HG02642 (cell line): Measurements from ENCODE around the gene PDILT.

ENCODE experiments used
- ATAC-seq: cut with Tn5 transposase; IDR thresholded peaks from one replicate; pipeline ENCODE4 v1.9.1; 2021; ENCODE audit warnings: mild to moderate bottlenecking; ENCODE audit not compliant: unreplicated experiment, poor library complexity

PDILT gene

DNA sequence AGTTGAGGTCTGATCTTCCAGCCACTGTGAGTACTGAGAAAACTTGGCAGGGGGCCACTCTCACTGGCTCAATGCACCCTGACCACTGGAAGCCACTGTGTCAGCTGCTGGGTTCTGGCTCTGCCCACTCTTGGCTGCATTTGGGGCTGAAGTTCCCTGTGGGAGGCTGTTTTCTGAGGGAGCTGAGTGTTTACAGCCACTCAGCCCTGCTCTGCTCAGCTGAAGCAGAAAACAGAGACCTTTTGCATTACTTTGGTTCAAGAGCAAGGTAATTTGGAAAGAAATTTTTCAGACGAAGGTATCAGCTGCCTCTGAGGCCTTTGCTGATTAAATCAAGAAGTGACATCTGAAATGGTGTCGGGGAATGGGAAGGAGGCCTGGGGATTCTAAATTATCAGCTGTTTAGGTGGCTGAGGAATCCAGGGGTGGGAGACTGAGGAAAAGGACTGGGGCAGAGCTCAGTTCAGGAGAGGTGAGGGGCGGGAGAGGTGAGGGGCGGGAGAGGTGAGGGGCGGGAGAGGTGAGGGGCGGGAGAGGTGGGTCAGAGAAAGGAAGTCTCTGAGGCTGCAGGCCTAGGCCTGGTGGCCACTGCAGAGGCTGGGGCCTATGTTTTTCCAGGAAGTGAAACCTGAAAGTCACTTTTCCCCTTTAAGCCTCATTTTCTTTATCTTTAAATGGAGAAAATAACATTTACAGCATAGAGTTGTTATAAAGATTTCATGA lies 5.0 kb upstream of the PDILT start, which contains the start of gene ACSM5:
Gene ACSM5, plus strand, starts transcription at position 137 of the 723 bp plus-strand sequence. CDS start 1,951 bp downstream, outside the sequence.
- peak; percentile 35 for ATAC-seq

DNA sequence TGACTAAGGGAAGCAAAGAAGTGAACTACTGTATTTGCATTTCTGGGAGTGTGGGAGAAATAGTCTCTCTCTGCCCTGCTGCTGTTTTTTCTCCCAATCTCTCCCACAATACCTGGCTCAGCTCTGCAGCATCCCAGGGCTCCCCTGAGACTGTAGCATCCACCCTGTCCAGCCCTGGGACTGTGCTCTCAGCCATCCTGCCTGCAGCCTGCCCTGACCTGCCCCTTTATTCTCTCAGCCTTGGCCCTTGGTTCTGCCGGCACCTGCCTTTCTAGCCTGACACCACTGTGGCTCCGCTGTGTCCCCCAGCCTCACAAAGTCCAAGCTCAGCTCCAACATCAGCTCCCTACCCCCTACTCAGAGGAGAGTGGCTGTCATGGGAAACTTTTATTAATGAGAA lies 1.9 kb downstream of the PDILT start:
- ATAC-seq = no peak

DNA sequence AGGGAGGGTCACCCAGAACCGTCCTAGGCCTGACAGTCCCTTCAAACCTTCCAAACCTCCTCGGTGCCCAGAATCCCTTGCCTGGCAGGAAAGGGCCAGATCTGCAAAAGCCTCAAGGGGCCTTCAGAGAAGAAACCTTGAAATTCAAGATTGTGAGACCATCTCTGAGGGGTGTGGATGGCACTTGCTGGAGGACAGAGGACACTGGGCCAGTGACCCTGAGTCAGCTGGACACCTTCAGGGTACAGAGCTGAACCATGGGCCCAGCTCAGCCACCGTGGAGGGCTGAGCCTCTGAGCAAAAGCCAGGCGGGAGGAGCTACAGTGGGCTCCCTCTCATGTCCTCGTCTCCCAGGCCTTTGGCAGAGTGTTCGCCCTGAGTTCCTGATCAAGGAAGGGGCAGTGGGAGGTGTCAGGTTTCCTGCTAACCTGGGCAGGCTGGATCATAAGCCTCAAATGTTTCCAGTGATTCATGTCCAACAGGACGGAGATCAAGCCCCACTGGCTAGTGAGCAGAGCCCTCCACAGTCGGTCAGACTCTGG lies 3.0 kb downstream of the PDILT start:
- no peak for ATAC-seq

DNA sequence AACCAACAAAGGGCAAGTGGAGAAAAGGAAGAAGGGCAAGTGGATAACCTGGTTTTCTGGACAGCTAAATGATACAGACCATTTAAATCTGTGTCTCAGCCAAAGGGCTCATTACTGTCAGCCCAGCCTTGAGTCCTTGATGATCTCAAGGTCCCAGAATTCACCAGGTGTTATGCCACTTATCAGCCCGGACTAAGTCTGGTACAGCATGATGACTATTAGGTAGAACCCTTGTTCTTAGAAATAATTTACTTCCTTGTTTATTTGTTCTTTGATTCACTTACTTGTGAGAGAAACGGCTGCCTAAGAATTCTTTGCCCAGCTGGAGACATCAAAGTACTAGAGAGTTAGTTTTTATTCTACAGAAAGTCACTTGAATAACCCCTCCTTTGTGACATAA lies 3.5 kb downstream of the PDILT start:
- no peak for ATAC-seq

DNA sequence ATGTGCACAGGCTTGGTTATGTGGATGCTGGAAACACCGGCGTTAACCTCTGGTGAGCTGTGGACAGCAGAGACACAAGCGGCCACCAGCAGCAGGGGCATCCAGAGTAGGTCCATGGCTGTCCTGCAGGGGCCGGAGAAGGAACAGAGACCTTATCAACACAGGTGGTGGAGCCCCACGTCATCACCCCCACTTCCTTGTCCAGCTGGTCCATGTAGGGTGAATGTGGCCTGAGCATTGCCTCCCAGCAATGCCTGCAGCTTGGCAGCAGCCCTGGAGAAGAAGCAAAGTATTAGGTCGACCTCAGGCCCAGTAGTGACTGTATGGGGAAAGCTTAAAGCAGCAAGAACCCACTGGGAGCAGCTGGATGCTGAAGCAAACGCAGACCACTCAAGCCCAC lies 5.4 kb downstream of the PDILT start:
- ATAC-seq = no peak

DNA sequence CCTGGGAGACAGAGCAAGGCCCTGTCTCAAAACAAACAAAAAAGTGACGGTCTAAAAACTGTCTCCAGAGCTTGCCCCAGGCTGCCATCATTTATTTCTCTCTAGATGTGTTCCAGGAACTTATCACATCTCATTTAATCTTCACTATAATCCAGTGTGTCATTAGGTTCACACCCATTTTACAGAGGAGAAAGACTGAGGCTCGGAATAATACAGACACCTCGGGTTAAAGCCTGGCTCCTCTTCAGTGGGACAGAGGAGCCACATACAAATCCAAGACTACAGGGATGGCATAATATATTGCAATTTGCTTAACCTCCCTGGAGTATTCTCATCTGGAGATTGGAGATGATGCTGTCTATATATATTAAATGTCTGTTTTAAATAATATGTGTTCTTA lies 5.9 kb downstream of the PDILT start:
- ATAC-seq = no peak

DNA sequence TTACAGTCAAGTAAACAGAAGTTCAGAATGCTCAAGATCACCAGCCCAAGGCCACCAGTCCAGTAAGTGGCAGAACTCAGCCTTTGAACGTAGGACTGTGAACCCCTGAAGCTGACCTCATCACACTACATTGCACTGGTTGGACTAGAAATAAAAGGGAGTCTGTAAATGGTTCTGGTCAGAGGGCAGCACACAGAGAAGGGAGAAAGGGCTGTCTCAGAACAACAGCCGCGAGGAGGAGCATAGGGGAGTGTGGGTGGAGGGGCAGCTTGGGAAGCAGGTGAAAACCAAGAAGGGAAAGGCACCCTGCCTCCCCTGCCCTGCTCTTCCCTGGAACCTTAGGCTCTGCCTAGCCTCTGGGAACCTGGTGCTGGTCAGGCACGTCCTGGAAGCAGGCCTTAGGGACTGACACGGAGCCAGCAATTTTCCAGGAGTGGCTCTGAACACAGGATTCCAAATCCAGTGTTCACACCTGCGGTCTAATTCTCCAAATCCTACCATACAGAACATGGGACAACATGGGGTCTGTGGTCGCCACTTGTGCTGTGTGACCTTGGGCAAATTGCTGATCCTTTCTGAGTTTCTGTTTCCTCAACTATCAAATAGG lies 7.0 kb downstream of the PDILT start:
- no peak for ATAC-seq

DNA sequence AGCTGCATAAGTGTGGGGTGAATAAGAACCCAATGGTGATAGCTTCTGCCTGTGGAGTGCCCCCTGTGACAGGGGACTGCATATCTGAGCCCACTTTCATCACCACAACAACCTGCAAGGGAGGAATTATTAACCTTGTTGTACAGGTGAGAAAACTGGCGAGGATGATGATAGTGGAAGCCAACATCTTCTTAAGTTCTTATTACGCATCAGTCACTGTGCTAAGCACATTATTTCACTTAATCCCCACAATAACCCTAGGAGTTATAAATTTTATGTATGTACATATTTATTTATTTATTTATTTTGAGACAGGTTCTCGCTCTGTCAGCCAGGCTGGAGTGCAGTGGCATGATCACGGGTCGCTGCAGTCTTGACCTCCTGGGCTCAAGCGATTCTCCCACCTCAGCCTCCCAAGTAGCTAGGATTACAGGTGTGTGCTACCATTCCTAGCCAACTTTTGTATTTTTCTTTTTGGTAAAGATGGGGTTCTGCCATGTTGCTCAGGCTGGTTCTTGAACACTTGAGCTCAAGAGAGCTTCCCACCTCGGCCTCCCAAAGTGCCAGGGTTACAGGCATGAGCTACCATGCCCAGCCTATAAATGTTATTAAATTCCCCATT lies 7.6 kb downstream of the PDILT start:
- ATAC-seq = no peak

DNA sequence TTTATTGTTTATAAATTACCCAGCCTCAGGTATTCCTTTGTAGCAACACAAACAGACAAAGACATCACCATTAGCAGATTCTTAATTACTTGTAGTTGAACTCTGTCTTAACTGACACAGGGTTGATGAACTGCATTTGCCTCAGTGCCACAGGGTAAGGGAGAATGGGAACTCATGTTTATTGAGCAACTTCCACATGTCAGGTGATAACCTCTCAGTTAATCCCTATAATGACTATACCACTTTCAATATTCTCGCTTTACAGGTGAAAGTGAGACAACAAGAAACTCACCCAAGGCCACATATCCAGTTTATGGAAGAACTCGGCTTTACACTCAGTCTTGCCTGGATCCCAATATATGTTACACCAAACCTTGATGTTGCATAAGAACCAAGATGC lies 8.6 kb downstream of the PDILT start:
- ATAC-seq = no peak

DNA sequence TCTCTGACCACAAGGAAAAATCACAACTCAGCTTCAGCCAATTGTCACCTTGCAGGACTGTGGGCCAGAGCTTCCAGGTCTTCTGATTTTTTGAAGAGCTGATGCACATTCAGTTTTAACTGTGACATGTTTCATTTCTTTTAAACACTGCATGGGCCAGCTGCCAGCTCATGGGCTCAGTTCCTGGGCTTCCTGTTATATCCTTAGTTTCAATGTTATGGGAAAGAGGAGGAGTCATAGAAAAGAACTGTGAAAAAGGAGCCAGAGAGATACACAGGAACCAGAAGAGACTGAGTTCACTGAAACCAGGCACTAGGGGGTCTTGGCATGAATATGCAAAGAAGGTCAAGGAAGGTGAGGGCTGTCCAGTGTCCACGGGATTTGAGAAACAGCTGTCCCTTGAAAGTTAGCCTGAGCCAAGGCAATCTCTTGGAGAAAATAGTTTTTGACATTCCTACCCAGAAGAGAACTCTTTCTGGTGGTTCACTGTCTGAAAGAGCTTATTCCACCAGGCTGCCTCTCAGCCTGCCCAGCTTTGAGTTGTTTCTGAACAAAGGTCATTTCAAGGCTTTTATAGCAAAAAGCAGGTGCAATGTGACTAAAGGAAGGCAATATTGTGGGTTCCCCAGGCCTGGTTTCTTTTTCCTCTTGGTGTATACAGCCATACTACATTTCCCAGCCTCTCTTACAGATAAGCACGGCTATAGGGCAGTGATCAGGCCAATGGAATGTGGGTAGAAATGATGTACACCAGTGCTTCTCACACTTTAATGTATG lies 10.5 kb downstream of the PDILT start:
- ATAC-seq = no peak

DNA sequence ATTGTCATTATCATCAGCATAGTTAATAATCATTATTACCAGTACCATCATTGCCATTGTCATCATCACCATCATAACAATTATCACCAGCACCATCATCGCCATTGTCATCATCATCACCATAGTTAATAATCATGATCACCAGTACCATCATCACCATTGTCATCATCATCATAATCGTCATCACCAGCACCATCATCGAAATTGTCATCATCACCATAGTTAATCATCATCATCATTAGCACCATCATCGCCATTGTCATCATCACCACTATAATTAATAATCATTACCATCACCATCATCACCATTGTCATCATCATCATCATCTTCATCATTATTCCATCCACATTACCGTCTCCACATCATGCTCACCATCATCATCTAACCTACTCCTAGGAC lies 13.5 kb downstream of the PDILT start:
- ATAC-seq = no peak

DNA sequence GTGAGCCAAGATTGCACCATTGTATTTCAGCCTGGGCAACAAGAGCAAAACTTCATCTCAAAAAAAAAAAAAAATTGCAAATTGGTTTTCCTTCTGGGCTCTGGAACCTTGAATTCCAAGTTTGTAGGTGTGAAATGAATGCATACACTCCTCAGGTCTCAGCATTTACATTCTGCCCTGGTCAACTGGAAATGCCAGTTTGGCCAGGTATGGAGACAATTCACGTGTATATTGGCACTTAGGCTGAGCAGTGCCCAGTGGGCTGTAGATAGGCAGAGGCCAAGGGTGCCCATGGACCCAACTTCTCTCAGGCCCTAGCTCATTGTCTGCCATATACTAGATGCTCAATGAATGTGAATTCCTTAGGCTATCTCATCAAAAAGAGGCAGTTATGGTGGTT lies 15.7 kb downstream of the PDILT start:
- ATAC-seq = no peak

DNA sequence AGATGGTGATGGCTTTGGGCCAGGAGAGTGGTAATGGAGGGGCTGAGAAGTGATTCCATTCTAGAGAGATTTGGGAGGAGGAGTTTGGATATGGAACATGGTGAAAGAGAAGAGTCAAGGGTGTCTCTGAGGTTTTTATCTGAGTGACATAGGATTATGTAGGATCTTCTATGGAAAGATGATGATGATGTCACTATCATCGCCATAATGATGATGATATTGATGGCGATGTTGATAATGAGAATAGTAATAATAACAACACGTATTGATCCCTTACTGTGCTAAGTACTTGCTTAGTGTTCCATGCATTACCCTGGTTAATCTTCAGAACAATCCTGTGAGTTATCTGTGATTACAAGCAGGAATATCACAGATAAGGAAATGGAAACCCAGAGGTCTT lies 16.6 kb downstream of the PDILT start:
- no peak for ATAC-seq

DNA sequence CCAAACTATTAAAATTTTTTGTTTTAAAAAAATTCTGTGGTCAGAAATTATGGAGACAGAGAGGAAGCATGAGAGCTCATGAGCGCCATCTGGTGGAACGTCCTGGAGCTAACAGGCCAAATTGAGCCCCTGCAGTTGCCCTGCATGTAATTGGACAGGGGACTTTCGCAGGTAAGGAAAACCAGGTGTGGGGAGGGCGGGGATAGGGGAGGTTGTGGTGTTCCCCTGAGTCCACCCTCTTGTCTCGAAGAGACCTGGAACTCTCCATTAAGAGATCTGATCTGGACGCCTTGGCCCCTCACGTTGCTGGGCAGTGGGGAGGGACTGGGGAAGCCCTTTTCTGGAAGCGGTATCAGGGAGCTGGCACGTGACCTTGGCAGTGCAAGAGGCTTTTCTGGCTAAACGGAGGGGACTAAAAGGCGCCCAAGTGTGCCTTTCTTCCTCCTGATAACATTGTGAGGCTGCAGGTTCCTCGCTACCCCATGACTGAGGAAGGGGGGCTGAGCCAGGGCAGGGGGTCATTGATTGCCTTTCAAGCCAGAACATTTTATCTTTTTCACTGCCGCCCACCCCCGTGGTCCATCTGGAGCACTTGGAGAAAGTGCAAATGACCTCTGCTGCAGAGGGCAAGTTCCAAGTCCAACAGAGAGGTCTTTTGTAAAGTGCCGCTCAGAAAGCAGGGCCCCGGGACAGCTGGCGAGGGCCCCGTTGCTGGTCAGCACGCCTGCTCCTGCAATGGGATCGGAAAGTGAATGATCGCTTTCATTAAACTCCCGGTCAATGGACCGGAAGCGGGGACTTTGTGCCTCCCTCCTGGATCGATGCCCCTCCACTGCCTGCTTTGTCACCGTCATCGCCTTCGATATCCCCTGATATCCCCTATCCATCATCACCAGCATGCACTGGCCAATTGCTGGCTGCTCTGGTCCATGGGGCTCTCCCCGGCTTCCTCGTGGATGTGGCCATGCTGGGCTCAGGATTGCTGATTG lies 18.4 kb downstream of the PDILT start:
- ATAC-seq = no peak

DNA sequence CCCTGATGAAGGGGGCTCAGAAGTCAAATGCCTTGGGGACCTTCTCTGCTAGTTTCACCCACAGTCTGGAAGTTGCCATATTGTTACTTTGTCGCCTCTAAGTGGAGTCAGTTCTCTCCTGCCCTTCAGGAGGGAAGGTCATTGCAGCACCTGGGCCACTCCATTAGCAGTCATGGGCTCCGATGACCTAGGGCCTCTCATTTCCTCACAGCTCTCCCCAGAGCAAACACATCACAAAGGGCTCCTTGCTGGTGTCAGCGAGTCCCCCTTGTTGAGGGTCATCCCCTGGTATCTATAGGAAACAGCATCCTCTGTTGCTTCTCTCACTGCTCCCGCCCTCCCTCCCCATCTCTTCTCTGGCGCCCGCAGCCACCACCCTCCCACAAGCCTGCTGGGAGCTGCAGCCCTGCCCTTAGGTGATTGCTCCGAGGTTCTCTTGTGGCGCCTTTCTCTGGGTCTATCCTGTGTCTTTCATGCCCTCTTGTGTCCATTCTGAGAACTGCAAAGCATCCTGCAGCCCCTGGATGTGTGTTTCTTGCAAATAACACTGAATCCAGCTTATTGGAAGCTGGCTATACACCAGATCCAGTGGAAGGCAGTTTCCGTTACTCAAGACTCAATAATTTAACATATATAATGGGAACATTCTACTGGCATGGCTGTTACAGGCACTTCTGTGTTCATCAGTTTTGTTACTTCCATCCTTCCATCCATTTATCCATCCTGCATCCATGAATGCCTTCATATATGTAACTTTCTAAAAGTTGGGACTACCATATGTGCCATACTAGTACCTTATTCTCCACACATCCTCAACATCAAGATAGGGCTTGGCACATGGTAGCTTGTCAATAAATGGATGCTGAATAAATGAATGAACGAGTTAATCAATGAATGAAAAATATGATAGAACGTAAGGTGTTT lies 21.2 kb downstream of the PDILT start:
- no peak for ATAC-seq

DNA sequence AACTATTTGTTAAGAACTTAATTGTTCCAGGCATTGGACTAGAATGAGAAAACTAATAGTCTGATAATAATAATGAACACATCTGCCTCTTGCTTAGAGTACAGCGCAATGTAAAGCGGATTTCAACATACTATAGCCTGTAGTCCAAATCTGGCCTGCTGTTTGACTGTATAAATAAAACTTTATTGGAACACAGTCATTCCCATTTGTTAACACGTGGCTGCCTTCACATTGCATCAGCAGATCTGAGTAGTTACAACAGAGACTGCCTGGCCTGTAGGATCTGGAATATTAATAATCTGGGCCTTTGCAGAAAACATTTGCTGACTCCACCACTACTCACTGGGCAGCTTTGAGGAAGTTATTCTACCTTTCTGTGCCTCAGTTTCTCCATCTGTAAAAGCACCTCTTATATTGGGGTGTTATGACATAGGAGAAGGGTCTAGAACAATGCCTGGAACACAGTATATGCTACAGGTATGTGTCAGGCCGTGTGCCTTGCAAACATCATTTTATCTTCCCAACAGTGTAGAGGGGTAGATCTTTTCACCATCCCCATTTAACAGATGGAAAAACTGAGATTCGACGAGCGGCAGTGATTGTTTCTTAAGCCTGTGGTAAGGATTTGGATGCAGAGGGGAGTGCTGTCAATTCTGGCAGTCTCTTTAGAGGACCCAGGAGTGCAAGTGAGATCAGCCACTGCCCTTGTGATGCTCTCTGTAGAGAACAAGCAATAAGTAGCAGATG lies 22.2 kb downstream of the PDILT start:
- ATAC-seq = no peak

DNA sequence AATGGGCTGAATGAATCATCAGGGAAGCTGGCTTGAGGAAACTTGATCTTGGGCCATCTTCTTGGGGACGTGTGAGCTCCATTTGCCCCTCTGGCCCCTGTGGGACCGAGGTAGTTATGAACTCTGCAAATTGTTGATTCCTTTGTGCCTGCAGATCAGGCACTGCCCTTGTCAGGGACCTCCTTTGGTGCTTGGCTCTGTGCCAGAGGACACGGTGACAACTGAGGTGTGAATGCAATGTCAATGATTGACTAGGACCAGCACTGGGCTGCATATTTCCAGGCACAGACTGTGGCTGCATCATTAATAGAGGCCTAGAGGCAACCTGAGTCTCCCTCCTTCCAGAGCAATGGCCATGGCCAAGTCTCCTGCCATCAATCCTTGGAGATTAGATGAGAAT lies 23.8 kb downstream of the PDILT start:
- ATAC-seq = no peak

DNA sequence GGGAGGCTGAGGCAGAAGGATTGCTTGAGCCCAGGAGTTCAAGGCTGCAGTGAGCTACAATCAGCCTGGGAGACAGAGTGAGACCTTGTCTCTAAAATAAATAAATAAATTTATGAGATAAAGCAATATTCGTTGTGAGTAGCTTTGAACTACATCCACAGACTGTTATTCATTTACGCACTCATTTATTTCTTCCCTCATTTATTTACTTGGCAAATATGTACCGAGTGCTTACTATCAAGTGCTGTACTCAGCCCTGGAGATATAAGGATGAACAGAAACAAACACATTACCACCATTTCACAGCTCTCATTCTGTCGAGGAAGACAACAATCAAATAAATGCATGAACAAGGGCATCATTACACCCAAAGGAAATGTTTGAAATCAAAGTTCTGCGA lies 27.4 kb downstream of the PDILT start:
- ATAC-seq = no peak
